Vagina (tissue), 2 donors: Measurements from ENCODE around the gene SLC36A1.

ENCODE experiments used
- CTCF ChIP-seq, 3 experiments: fragments of 450-650 bp in 2 of 3; fragments of 200-600 bp in 1 of 3; sonication (generic) in 1 of 3; IDR thresholded peaks; one replicate each; pipeline ENCODE4 v1.5.1; 2017 to 2019; ENCODE audit warnings: antibody characterized with exemption in 3 of 3, mild to moderate bottlenecking in 2 of 3, moderate library complexity in 2 of 3
- POLR2AphosphoS5 ChIP-seq, 2 donors: sonication (generic); formaldehyde crosslinking; IDR thresholded peaks; one replicate each; pipeline ENCODE4 v1.9.0; 2017; ENCODE audit warnings: antibody characterized with exemption in 2 of 2, mild to moderate bottlenecking in 2 of 2, low read depth in 1 of 2; ENCODE audit not compliant: insufficient read depth in 1 of 2

GRCh38 chr5:151431666-151432065 lies 15.7 kb upstream of the SLC36A1 start:
- TF ChIP-seq CTCF (IDR thresholded peaks at IDR 0.05), result no peak
- no peak for TF ChIP-seq POLR2AphosphoS5 (IDR thresholded peaks at IDR 0.05; ENCODE audit: insufficient read depth in 1 of 2, low read depth in 1 of 2)
